K562 (cell line): ENCODE data around the gene UBE2L5. TPM values are rescaled to one million over a fixed set of nuclear protein-coding genes. Genes with fewer than 3 reads are reported as not detected.

Source experiments
- CHCHD3 ChIP-seq: fragments of 250-450 bp; sonication (Bioruptor Pico); IDR thresholded peaks from 2 replicates; pipeline ENCODE4 v2.1.2; 2022; ENCODE audit warnings: mild to moderate bottlenecking
- DACH1 ChIP-seq: fragments of 450-650 bp; IDR thresholded peaks from 2 replicates; pipeline ENCODE4 v1.6.1; 2018; ENCODE audit not compliant: partially characterized antibody
- FOXA3 ChIP-seq, 2 experiments: fragments of 450-650 bp in 1 of 2; sonication (generic) in 1 of 2; formaldehyde crosslinking; IDR thresholded peaks in 1 of 2; conservative IDR thresholded peaks in 1 of 2; 2 replicates each; pipeline versions ENCODE4 v1.4.0 to v1.8.0; 2020 to 2022; ENCODE audit warnings: mild to moderate bottlenecking in 2 of 2, missing genetic modification reagents in 1 of 2
- GTF2A2 ChIP-seq: IDR thresholded peaks from 2 replicates; pipeline ENCODE4 v1.6.1; 2016; ENCODE audit warnings: mild to moderate bottlenecking, missing genetic modification characterization, missing compliant biosample characterization
- HDAC1 ChIP-seq, 2 experiments: fragments of 450-650 bp; IDR thresholded peaks; 2 replicates each; pipeline ENCODE4 v1.6.1; 2016 to 2017; ENCODE audit warnings: inconsistent platforms in 1 of 2, mild to moderate bottlenecking in 1 of 2, moderate library complexity in 1 of 2
- HDAC8 ChIP-seq: fragments of 450-650 bp; IDR thresholded peaks from 2 replicates; pipeline ENCODE4 v1.6.1; 2016; ENCODE audit warnings: mild to moderate bottlenecking, missing genetic modification characterization, moderate library complexity, missing compliant biosample characterization
- IRF1 ChIP-seq: sonication (generic); formaldehyde crosslinking; IDR thresholded peaks from 2 replicates; pipeline ENCODE4 v1.8.0; 2022; ENCODE audit warnings: missing genetic modification reagents, mild to moderate bottlenecking, borderline replicate concordance
- JUNB ChIP-seq: fragments of 450-650 bp; formaldehyde crosslinking; conservative IDR thresholded peaks from 2 replicates; pipeline ENCODE4 v1.4.0; 2020; ENCODE audit warnings: mild to moderate bottlenecking
- KLF10 ChIP-seq: fragments of 250-450 bp; sonication (Bioruptor Pico); IDR thresholded peaks from 2 replicates; pipeline ENCODE4 v1.6.1; 2021; ENCODE audit warnings: matching md5 sums
- NCOA1 ChIP-seq: fragments of 450-650 bp; IDR thresholded peaks from 2 replicates; pipeline ENCODE4 v1.6.1; 2016; ENCODE audit warnings: low read depth
- NFATC3 ChIP-seq: fragments of 450-650 bp; IDR thresholded peaks from 2 replicates; pipeline ENCODE4 v1.6.1; 2017; ENCODE audit warnings: mild to moderate bottlenecking
- NR0B1 ChIP-seq: fragments of 450-650 bp; IDR thresholded peaks from one replicate; pipeline ENCODE4 v1.6.1; 2018; ENCODE audit warnings: mild to moderate bottlenecking, moderate library complexity; ENCODE audit not compliant: partially characterized antibody
- NR2C2 ChIP-seq, 2 experiments: fragments of 200-800 bp in 1 of 2; sonication (Bioruptor generic) in 1 of 2; sonication (generic) in 1 of 2; formaldehyde crosslinking in 1 of 2; IDR thresholded peaks; 2 replicates each; pipeline versions ENCODE4 v1.6.1 to v1.8.0; 2016 to 2022; ENCODE audit warnings: mild to moderate bottlenecking in 1 of 2, missing compliant biosample characterization in 1 of 2, missing genetic modification characterization in 1 of 2, missing genetic modification reagents in 1 of 2
- NR3C1 ChIP-seq: sonication (generic); formaldehyde crosslinking; IDR thresholded peaks from 2 replicates; pipeline ENCODE4 v1.8.1; 2022; ENCODE audit warnings: missing genetic modification reagents
- NRF1 ChIP-seq, 2 experiments: fragments of 450-650 bp; IDR thresholded peaks in 1 of 2; conservative IDR thresholded peaks in 1 of 2; 2 replicates each; pipeline ENCODE4 v1.6.1; 2014; ENCODE audit warnings: mild to moderate bottlenecking in 2 of 2
- POLR2A ChIP-seq: fragments of 450-650 bp; conservative IDR thresholded peaks from 2 replicates; pipeline ENCODE4 v1.6.1; 2016
- SMARCE1 ChIP-seq: fragments of 450-650 bp; IDR thresholded peaks from 2 replicates; pipeline ENCODE4 v1.7.1; 2016; ENCODE audit warnings: mild to moderate bottlenecking
- TEAD2 ChIP-seq: fragments of 450-650 bp; IDR thresholded peaks from 2 replicates; pipeline ENCODE4 v1.6.1; 2016; ENCODE audit warnings: missing genetic modification characterization, control low read depth, missing compliant biosample characterization
- TFAP4 ChIP-seq: sonication (generic); formaldehyde crosslinking; IDR thresholded peaks from 2 replicates; pipeline ENCODE4 v1.8.0; 2022; ENCODE audit warnings: missing genetic modification reagents, mild to moderate bottlenecking, moderate library complexity, borderline replicate concordance
- THRA ChIP-seq: fragments of 450-650 bp; IDR thresholded peaks from 2 replicates; pipeline ENCODE4 v1.6.1; 2017; ENCODE audit warnings: mild to moderate bottlenecking, moderate library complexity
- VEZF1 ChIP-seq: fragments of 200-800 bp; sonication (Bioruptor generic); IDR thresholded peaks from 2 replicates; pipeline ENCODE4 v1.6.1; 2017; ENCODE audit warnings: missing genetic modification characterization, missing compliant biosample characterization
- ZNF212 ChIP-seq: fragments of 450-650 bp; formaldehyde crosslinking; IDR thresholded peaks from 2 replicates; pipeline ENCODE4 v1.4.0; 2020; ENCODE audit warnings: mild to moderate bottlenecking
- ZNF431 ChIP-seq: sonication (generic); formaldehyde crosslinking; IDR thresholded peaks from 2 replicates; pipeline ENCODE4 v1.8.0; 2022; ENCODE audit warnings: mild to moderate bottlenecking, missing genetic modification reagents
- ZNF76 ChIP-seq: fragments of 250-450 bp; sonication (Bioruptor Pico); IDR thresholded peaks from 2 replicates; pipeline ENCODE4 v1.4.0; 2020; ENCODE audit warnings: mild to moderate bottlenecking, moderate library complexity, borderline replicate concordance
- polyA plus RNA-seq, 8 experiments: library from polyadenylated mRNA; depleted of rRNA in 4 of 8; stranded (reverse) in 5 of 8; unstranded in 3 of 8; fragments of >200 nt; fragmentation: Nextera tagmentation in 2 of 8; fragmentation: Illumina TruSeq in 1 of 8; extraction: Ambion mirVana in 2 of 8; extraction: Trizol in 1 of 8; gene quantifications; 2 replicates each; pipeline versions ENCODE4 v1.2.1 to v1.2.3, GENCODE V29; 2011 to 2014; ENCODE audit warnings: inconsistent platforms in 1 of 8, missing spikeins in 1 of 8
- total RNA-seq, 7 experiments: library from RNA; depleted of rRNA in 6 of 7; stranded (reverse); fragments of >200 nt in 6 of 7; fragmentation: Illumina TruSeq in 2 of 7; extraction: Trizol in 2 of 7; gene quantifications; 2 replicates each; pipeline versions ENCODE4 v1.2.1 to v1.2.3, GENCODE V29; 2011 to 2021; ENCODE audit warnings: low replicate concordance in 1 of 7

UBE2L5 gene
- total and polyA plus RNA-seq, 9 of the 15 experiments (the other 6 are each of a cell fraction or from before 2014, with no cell fraction given): 0.22 to 1.5 (median 0.86) TPM; not detected in 6

DNA sequence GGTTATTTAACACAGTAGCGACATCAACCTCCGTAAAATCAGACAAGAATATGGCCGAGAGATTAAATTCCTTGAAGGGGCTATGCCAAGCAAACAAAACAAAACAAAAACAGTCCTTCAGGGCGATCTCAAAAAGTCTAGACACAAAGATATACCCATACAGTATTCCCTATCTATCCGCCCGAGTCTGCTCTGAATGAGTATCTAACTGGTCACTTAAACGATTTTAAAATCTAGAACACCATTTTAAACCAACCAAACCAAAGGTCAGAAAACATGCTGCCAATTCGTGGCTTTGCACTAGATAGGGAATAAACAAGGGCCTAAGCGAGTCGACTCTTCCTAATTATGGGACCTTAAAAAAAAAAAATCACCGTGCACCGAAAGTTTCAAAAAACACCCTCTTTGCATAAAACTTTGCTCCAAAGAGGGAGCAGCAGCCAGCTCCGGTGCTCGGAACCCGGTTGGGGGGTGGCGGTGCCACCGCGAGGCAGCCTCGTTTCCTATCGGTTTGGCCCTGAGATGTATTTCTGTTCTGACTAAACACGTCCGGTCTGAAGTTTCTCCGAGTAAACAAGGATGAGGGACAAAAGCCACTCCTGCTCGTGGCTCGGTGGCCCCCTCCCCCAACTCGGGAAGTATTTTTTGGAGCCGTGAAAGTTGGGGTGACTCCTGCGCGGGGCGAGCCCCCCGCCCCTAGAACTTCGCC is 41.6 kb downstream of the UBE2L5 start (continued):
- TF ChIP-seq FOXA3 (CRISPR knock-in tag; conservative IDR thresholded peaks at IDR 0.05 in 1 of 2, IDR thresholded peaks at IDR 0.05 in 1 of 2) (0 out of 4 replicates have a peak, but pooled peaks of 1 of the 2 experiments have one; percentile 8), TFAP4 (no peak), DACH1 (no peak), KLF10 (no peak), VEZF1 (no peak), NR3C1 (CRISPR knock-in tag) (no peak), JUNB (CRISPR knock-in tag) (no peak), NR2C2 (CRISPR knock-in tag; IDR thresholded peaks at IDR 0.05) (no peak), NR2C2 (tag; IDR thresholded peaks at IDR 0.05) (peak; percentile 21; the same call in 1 of the 2 replicates), NR0B1 (no peak), TEAD2 (tag) (no peak), IRF1 (no peak), THRA (no peak), ZNF431 (no peak), HDAC8 (tag) (no peak), NCOA1 (no peak), GTF2A2 (tag) (no peak), NRF1 (conservative IDR thresholded peaks at IDR 0.05 in 1 of 2, IDR thresholded peaks at IDR 0.05 in 1 of 2) (no peak), SMARCE1 (no peak), POLR2A (0 out of 2 replicates have a peak, but pooled peaks have one; percentile 36), HDAC1 (IDR thresholded peaks at IDR 0.05) (no peak), ZNF212 (CRISPR knock-in tag) (no peak), ZNF76 (no peak), NFATC3 (no peak), CHCHD3 (CRISPR knock-in tag) (no peak)
